HCT116 (cell line): ENCODE measurements around the gene HGF. TPM values are rescaled to one million over a fixed set of nuclear protein-coding genes. Genes with fewer than 3 reads are reported as not detected.

Experiments
- ATAC-seq: fragments of 200-7000 bp; cut with Tn5 transposase; 2 replicates; pipeline ENCODE4 v1.9.1; 2020; ENCODE audit warnings: mild to moderate bottlenecking, moderate library complexity
- BruUV-seq: library from RNA; stranded (reverse); fragments of 400-500 nt; replicated peaks from 2 replicates; lab custom pipeline; 2021; lab: Mats Ljungman, UMichigan
- CTCF ChIA-PET: fragments of 300-600 bp; sonication (Branson Sonifier 250); formaldehyde crosslinking; loops from one replicate; lab custom pipeline; 2021; ENCODE audit warnings: antibody characterized with exemption; lab: Charles Lee
- POLR2A ChIA-PET: fragments of 300-600, 350-600 bp; sonication (Branson Sonifier 250); formaldehyde crosslinking; loops from one replicate; lab custom pipeline; 2021; ENCODE audit warnings: antibody characterized with exemption; lab: Charles Lee
- RAD21 ChIA-PET, 2 experiments: fragments of 300-600 bp; sonication (Branson Sonifier 250); formaldehyde crosslinking; loops; one replicate each; lab custom pipeline; 2023; ENCODE audit warnings: low total read pairs in 2 of 2; ENCODE audit not compliant: uncharacterized antibody in 2 of 2, unreplicated experiment in 2 of 2, low non-redundant PET in 1 of 2; lab: Charles Lee
- DNase-seq: peaks from one replicate; pipeline ENCODE4 v3.0.0-alpha.2; 2010; ENCODE audit warnings: low read depth, low spot score
- H2AFZ ChIP-seq: fragments of 200-600 bp; shearing (Covaris generic), sonication (generic); 2 replicates; pipeline ENCODE4 v1.6.1; 2017; ENCODE audit warnings: low read depth, mixed run types, mixed read lengths, antibody characterized with exemption, low read length; ENCODE audit not compliant: poor library complexity, severe bottlenecking
- H3K27ac ChIP-seq: 2 replicates; pipeline ENCODE4 v1.5.1; 2012; ENCODE audit warnings: low read depth, low read length
- H3K27me3 ChIP-seq: fragments of 200-600 bp; sonication (generic); 2 replicates; pipeline ENCODE4 v1.6.1; 2016; ENCODE audit warnings: mixed run types, low read length, mixed read lengths; ENCODE audit not compliant: insufficient read depth
- H3K36me3 ChIP-seq, 2 experiments: fragments of 200-500 bp in 1 of 2; fragments of 200-600 bp in 1 of 2; sonication (Bioruptor generic) in 1 of 2; sonication (generic) in 1 of 2; 2 replicates each; pipeline versions ENCODE4 v1.5.1 to v1.6.1; 2014 to 2016; ENCODE audit warnings: low read length in 2 of 2, inconsistent platforms in 1 of 2, mixed read lengths in 1 of 2, mixed run types in 1 of 2; ENCODE audit not compliant: insufficient read depth in 2 of 2, control insufficient read depth in 1 of 2
- H3K4me1 ChIP-seq, 2 experiments: fragments of 200-600 bp in 1 of 2; sonication (generic) in 1 of 2; 2 replicates each; pipeline versions ENCODE4 v1.5.1 to v1.6.1; 2012 to 2017; ENCODE audit warnings: low read length in 2 of 2, inconsistent platforms in 1 of 2, mild to moderate bottlenecking in 1 of 2, mixed read lengths in 1 of 2, mixed run types in 1 of 2, moderate library complexity in 1 of 2; ENCODE audit not compliant: insufficient read depth in 2 of 2, control insufficient read depth in 1 of 2
- H3K4me2 ChIP-seq: fragments of 200-600 bp; sonication (generic); 2 replicates; pipeline ENCODE4 v1.6.1; 2017; ENCODE audit warnings: mixed run types, low read length, mixed read lengths
- H3K4me3 ChIP-seq, 2 experiments: fragments of 200-600 bp in 1 of 2; sonication (generic) in 1 of 2; replicated peaks in 1 of 2; 2 replicates each; pipeline ENCODE4 v1.5.1; 2011 to 2016; ENCODE audit warnings: low read length in 2 of 2, control low read depth in 1 of 2, low read depth in 1 of 2, mild to moderate bottlenecking in 1 of 2, mixed read lengths in 1 of 2, mixed run types in 1 of 2
- H3K79me2 ChIP-seq: fragments of 200-600 bp; sonication (generic); 2 replicates; pipeline ENCODE4 v1.6.1; 2017; ENCODE audit warnings: mild to moderate bottlenecking, mixed run types, low read length, moderate library complexity, mixed read lengths; ENCODE audit not compliant: insufficient read depth
- H3K9ac ChIP-seq: fragments of 200-600 bp; sonication (generic); 2 replicates; pipeline ENCODE4 v1.6.1; 2016; ENCODE audit warnings: low read length, mixed read lengths
- H3K9me2 ChIP-seq: fragments of 200-600 bp; sonication (generic), shearing (Covaris generic); 2 replicates; pipeline ENCODE4 v1.6.1; 2017; ENCODE audit warnings: mixed run types, mild to moderate bottlenecking, moderate library complexity; ENCODE audit not compliant: insufficient read depth
- H3K9me3 ChIP-seq, 2 experiments: fragments of 200-500 bp in 1 of 2; fragments of 200-600 bp in 1 of 2; sonication (Bioruptor generic) in 1 of 2; sonication (generic) in 1 of 2; 2 replicates each; pipeline ENCODE4 v1.6.1; 2014 to 2017; ENCODE audit warnings: low read length in 2 of 2, mixed read lengths in 2 of 2, inconsistent platforms in 1 of 2, low read depth in 1 of 2, mild to moderate bottlenecking in 1 of 2, mixed run types in 1 of 2, moderate library complexity in 1 of 2; ENCODE audit not compliant: control insufficient read depth in 1 of 2, insufficient read depth in 1 of 2
- H4K20me1 ChIP-seq: fragments of 200-600 bp; sonication (generic), shearing (Covaris generic); 2 replicates; pipeline ENCODE4 v1.6.1; 2017; ENCODE audit warnings: mixed run types, mild to moderate bottlenecking, moderate library complexity; ENCODE audit not compliant: insufficient read depth
- ATF3 ChIP-seq: IDR thresholded peaks from 2 replicates; pipeline ENCODE4 v1.6.1; 2012
- CEBPB ChIP-seq: IDR thresholded peaks from 2 replicates; pipeline ENCODE4 v1.6.1; 2012; ENCODE audit warnings: low read depth
- EGR1 ChIP-seq: IDR thresholded peaks from 2 replicates; pipeline ENCODE4 v1.6.1; 2012; ENCODE audit warnings: low read depth
- ELF1 ChIP-seq: IDR thresholded peaks from 2 replicates; pipeline ENCODE4 v1.6.1; 2012; ENCODE audit warnings: low read depth, borderline replicate concordance
- EZH2 ChIP-seq: fragments of 200-600 bp; sonication (generic); IDR thresholded peaks from 2 replicates; pipeline ENCODE4 v1.6.1; 2017; ENCODE audit warnings: antibody characterized with exemption, mixed run types
- SP1 ChIP-seq: IDR thresholded peaks from 2 replicates; pipeline ENCODE4 v1.6.1; 2012; ENCODE audit warnings: low read depth
- YY1 ChIP-seq: IDR thresholded peaks from 2 replicates; pipeline ENCODE4 v1.6.1; 2011; ENCODE audit warnings: low read length, low read depth, moderate library complexity, mild to moderate bottlenecking; ENCODE audit not compliant: insufficient replicate concordance; ENCODE audit errors: extremely low read depth
- ZNF274 ChIP-seq: fragments of 200-500 bp; sonication (Bioruptor generic); IDR thresholded peaks from 2 replicates; pipeline ENCODE4 v1.6.1; 2014; ENCODE audit warnings: mild to moderate bottlenecking, low read depth, low read length, inconsistent platforms
- intact Hi-C: fragments of 100-400 bp; cut with micrococcal nuclease; formaldehyde crosslinking; loops from 2 replicates; pipeline ENCODE4 v1.10.0; 2022
- total RNA-seq: library from RNA; stranded (reverse); gene quantifications from one replicate; pipeline ENCODE4 v1.2.1, GENCODE V29; 2021; ENCODE audit not compliant: unreplicated experiment
- TF ChIP-seq, protein P1 (sequence below): IDR thresholded peaks from 2 replicates; pipeline ENCODE4 v1.6.1; 2012

Gene HGF
- total RNA-seq, 1 experiment from 2014 or later, result 0.15 TPM

DNA sequence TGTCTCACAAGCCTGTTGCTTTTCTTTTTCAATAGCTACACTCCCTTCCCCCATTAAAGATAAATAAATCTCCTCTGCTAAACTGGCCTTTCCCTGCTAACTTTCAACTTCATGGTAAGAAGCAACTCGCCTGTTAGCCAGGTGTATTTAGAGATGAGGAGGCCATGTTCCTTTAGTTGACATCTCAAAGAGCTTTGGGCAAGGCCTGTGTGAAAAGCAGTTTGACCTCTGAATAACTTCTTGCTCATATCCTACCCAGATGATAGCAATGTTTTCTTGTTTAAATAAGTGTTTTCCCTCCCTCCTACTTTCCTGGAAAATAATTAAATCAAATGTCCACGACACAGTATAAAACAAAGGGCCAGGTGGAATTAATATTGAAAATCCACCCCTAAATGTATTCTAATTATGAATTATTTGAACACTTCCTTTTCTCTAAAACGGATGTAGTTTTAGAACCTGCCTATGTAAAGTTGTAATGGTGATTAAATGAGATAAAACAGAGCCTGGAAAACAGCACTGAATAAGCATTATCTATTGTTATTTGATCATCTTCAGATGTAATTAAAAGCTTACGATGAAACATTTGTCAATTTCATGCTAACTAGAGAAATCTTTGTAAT lies 78.5 kb downstream of the HGF start (continued):
- TF ChIP-seq ELF1 (no peak), EGR1 (no peak), CEBPB (no peak), EZH2 (no peak), SP1 (no peak), YY1 (no peak), ATF3 (no peak)

- ChIA-PET CTCF (no interaction called here), RAD21 (no interaction called here)
Observed at GRCh38 chr7:81690688-81691087, 79.2 kb downstream of the HGF start.

More at GRCh38 chr7:81690688-81691087, 79.2 kb downstream of the HGF start:
- Histone ChIP-seq H3K9ac (no peak overlapping the region), H2AFZ (no peak overlapping the region), H3K9me3 (no peaks in the 10 kb centered on the region), H4K20me1 (no peaks in the 10 kb centered on the region), H3K27me3 (no peaks in the 10 kb centered on the region), H3K27ac (no peak overlapping the region), H3K4me3 (no peak overlapping the region), H3K79me2 (no peaks in the 10 kb centered on the region), H3K4me1 (no peaks in the 10 kb centered on the region), H3K9me2 (no peaks in the 10 kb centered on the region), H3K4me2 (no peak overlapping the region), H3K36me3 (no peaks in the 10 kb centered on the region)
- BruUV-seq, result no TSS peak
- TF ChIP-seq ZNF274, result no peak
- TF ChIP-seq, protein P1, sequence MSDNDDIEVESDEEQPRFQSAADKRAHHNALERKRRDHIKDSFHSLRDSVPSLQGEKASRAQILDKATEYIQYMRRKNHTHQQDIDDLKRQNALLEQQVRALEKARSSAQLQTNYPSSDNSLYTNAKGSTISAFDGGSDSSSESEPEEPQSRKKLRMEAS, result no peak
- intact Hi-C loops, result no loop called here
- POLR2A ChIA-PET, result no interaction called here
- ATAC-seq (no peak), DNase-seq (no peak)
